Spleen (tissue), 7 donors: ENCODE data around the gene ADCY2.

Experiments
- POLR2A ChIP-seq, 3 donors: fragments of 450-650 bp; IDR thresholded peaks; one replicate each; pipeline ENCODE4 v1.5.1; 2017; ENCODE audit warnings: antibody characterized with exemption in 3 of 3, mild to moderate bottlenecking in 1 of 3
- POLR2AphosphoS5 ChIP-seq, 3 donors: sonication (generic); formaldehyde crosslinking; IDR thresholded peaks; one replicate each; pipeline ENCODE4 v1.5.1; 2017; ENCODE audit warnings: antibody characterized with exemption in 3 of 3
- TF ChIP-seq, protein P1 (sequence below), 11 experiments: fragments of 200-600 bp in 7 of 11; fragments of 450-650 bp in 4 of 11; sonication (generic) in 4 of 11; IDR thresholded peaks in 8 of 11; conservative IDR thresholded peaks in 3 of 11; 1 replicate in 7 of 11; 2 replicates in 4 of 11; pipeline versions ENCODE4 v1.4.0 to v1.8.0; 2016 to 2021; ENCODE audit warnings: antibody characterized with exemption in 11 of 11, inconsistent platforms in 4 of 11, mild to moderate bottlenecking in 1 of 11
- donor health status: DM: no; HTN: no; CAD: no; lungs with moderate emphysema.
- donor health status: DM: no; HTN: no; CAD: no.
- donor health status: DM: no; HTN: no; CAD: no.

DNA sequence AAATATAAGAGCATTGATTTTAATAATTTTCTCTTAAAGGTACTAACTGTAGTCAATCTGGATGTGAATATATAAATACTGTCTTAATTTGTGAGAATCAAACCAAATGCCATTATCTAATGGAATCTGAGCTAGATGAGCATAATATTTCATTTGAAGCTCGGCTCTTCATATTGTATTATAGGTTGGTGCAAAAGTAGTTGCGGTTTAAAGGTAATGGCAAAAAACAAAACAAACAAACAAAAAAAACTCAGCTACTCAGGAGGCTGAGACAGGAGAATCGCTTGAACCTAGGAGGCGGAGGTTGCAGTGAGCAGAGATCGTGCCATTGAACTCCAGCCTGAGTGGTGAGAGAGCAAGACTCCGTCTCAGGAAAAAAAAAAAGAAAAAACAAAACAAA lies 358.6 kb downstream of the ADCY2 start:
- TF ChIP-seq, protein P1, sequence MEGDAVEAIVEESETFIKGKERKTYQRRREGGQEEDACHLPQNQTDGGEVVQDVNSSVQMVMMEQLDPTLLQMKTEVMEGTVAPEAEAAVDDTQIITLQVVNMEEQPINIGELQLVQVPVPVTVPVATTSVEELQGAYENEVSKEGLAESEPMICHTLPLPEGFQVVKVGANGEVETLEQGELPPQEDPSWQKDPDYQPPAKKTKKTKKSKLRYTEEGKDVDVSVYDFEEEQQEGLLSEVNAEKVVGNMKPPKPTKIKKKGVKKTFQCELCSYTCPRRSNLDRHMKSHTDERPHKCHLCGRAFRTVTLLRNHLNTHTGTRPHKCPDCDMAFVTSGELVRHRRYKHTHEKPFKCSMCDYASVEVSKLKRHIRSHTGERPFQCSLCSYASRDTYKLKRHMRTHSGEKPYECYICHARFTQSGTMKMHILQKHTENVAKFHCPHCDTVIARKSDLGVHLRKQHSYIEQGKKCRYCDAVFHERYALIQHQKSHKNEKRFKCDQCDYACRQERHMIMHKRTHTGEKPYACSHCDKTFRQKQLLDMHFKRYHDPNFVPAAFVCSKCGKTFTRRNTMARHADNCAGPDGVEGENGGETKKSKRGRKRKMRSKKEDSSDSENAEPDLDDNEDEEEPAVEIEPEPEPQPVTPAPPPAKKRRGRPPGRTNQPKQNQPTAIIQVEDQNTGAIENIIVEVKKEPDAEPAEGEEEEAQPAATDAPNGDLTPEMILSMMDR (IDR thresholded peaks at IDR 0.05 in 8 of 11, conservative IDR thresholded peaks at IDR 0.05 in 3 of 11), result no peak
- TF ChIP-seq POLR2AphosphoS5 (IDR thresholded peaks at IDR 0.05) (no peak), POLR2A (IDR thresholded peaks at IDR 0.05) (no peak)
